Ishikawa (cell line): ENCODE results near the gene TMEM215.

Source experiments
- CEBPB ChIP-seq: IDR thresholded peaks from 2 replicates; pipeline ENCODE4 v1.6.1; 2012
- EGR1 ChIP-seq: IDR thresholded peaks from 2 replicates; pipeline ENCODE4 v1.6.1; 2012
- EP300 ChIP-seq: IDR thresholded peaks from 2 replicates; pipeline ENCODE4 v1.6.1; 2012; ENCODE audit warnings: borderline replicate concordance
- FOXM1 ChIP-seq: IDR thresholded peaks from 2 replicates; pipeline ENCODE4 v1.6.1; 2012; ENCODE audit warnings: low read depth, borderline replicate concordance
- ZBTB7A ChIP-seq: IDR thresholded peaks from 2 replicates; pipeline ENCODE4 v1.6.1; 2012; ENCODE audit warnings: low read depth

- TF ChIP-seq EP300 (no peak), EGR1 (no peak), FOXM1 (no peak), ZBTB7A (no peak), CEBPB (no peak)
These were observed 7.1 kb upstream of the TMEM215 start for GRCh38 chr9:32776201-32776600.
